SH-SY5Y (cell line): ENCODE results near the gene PRDX1.

Source experiments
- GATA2 ChIP-seq: IDR thresholded peaks from 2 replicates; pipeline ENCODE4 v1.6.1; 2011; ENCODE audit warnings: mild to moderate bottlenecking, low read depth, low read length
- GATA3 ChIP-seq: IDR thresholded peaks from 2 replicates; pipeline ENCODE4 v1.6.1; 2011; ENCODE audit warnings: low read depth, mild to moderate bottlenecking, low read length, moderate library complexity

GRCh38 chr1:45499415-45499769, 22.3 kb downstream of the PRDX1 start:
- no peak for TF ChIP-seq GATA2
- no peak for TF ChIP-seq GATA3
